Measurements from ENCODE around the gene LMNTD2. TPM values are rescaled to one million over a fixed set of nuclear protein-coding genes. Genes with fewer than 3 reads are reported as not detected.
"Not testable (repeated sequence)": the region's sequence is repeated elsewhere in the genome, so short reads cannot be mapped to it uniquely, and the experiment has no call there.

Gene LMNTD2
- total RNA-seq, 1 donor from 2014 or later, result 0.82 TPM

- DNase-seq, result no peak
Measured at GRCh38 chr11:587546-587945, 27.0 kb upstream of the LMNTD2 start.

- DNase-seq, result no peak
Measured at GRCh38 chr11:586376-587316, 26.1 kb upstream of the LMNTD2 start.

GRCh38 chr11:584287-584686 lies 23.7 kb upstream of the LMNTD2 start:
- DNase-seq, result no peak

DNA sequence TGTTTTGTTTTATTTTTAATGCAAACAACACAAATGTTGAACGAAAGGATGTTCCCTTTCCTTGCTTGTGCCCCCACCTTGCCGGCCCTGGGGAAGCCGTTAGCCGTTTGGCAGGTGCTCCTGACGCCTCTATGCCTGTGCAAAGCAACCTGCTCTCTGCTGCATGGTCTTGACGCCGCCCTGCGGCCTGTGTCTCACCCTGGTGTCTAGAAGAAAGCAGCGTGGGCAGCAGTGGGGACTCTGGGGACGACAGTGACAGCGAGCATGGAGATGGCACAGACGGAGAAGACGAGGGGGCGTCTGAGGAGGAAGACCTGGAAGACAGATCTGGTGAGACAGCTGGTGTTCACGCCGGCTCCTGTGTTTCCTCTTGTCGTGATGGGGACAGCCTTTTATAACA lies 21.2 kb upstream of the LMNTD2 start:
- DNase-seq, result no peak

DNA sequence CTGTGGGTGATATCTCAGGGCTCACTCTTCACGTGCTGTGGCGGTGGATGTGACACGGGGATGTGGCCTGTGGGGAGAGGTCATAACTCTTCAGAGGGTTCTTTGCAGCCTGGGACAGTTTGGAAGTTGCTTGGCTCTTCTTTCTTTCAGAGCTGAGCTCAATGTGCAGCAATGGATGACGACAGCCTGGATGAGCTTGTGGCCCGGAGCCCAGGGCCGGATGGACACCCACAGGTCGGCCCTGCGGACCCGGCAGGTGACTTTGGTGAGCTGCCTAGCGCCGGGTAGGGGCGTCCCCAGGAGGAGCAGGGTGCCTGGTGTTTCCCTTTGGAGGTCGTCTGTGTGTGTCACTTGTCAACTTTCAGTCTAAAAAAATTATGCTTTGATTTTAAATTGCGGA lies 20.8 kb upstream of the LMNTD2 start:
- no peak for DNase-seq

GRCh38 chr11:579830-580601 lies 19.5 kb upstream of the LMNTD2 start:
- no peak for DNase-seq

- DNase-seq, result no peak
Measured at GRCh38 chr11:578276-579035, 17.9 kb upstream of the LMNTD2 start.

DNA sequence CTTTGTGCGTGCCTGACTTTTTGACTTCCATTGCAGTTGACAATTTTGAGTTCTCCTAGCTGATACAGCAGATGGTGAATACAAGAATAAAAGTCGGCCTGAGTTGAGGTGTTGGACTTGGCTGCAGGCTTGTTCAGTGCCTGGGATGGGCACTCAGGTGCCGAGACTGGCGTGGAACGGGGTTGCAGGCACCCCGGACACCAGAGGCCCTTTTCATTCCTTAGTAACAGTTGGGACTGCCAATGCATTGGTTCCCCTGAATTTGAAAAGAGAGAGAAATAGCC lies 17.0 kb upstream of the LMNTD2 start:
- no peak for DNase-seq

DNA sequence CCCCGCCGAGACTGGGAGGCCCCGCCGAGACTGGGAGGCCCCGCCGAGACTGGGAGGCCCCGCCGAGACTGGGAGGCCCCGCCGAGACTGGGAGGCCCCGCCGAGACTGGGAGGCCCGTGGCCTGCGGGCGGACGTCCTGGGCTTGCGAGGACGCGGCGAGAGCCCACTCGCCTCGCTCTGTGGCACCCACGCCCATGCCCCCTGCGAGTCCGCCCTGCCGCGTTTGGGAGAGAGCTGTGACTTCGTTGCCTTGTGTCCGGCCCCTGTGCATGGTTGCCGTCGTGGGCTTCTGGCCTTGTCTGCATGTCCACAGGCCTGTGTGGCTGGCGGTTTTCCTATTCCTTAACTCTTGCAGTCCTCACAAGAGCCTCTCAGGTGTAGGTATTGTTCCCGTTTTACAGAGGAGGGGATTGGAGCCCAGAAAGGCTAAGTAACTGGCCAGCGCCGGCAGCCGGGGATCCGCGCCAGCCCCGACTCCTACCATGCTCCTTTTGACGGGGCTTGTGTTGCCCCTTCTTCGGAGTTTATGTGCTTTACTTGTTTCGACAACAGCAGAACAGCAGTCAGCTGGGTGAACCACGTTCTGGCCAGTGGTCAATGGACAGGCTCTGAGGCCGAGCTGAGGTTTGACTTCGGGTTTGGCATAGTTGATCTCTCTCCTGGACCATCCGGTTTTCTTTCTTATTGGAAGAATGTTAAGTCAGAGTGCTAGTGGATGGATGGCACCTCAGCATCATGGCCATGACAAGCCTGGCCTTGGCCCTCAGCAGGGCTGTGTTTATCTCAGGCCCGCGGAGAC lies 16.5 kb upstream of the LMNTD2 start:
- no peak for DNase-seq

DNA sequence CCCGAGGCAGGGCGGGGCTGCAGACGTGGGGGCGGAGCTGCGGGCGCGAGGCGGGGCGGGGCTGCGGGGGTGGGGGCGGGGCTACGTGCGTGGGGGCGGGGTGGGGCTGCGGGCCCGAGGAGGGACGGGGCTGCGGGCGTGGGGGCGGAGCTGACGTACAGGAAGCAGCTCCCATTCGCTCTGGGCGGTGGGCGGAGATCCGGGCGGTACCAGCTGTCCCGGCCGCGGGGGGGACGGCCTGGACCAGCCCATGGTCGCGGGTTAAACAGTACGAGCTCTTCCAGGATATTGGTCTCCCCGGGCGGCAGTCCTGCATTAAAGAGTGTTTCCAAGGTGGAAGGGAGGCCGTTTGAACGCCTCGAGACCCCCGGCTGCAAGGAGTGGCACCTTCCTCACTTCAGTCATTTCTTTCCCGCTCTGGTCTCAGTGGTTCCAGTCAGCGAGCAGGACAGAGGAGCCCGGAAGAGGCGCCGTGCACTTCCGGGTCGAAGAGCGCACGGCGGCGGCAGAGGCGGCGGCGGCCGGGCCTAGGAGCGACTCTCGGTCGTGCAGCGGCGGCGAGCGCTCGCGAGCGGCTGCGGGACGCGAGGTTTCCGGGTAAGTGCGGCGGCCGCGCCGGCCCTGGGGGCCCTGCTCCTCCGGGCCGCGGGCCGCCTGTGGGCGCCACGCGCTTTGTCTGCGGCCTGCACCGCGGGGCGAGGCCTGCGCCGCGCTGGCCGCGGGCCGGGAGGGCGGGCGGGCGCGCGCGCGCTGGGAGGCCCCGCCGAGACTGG lies 15.6 kb upstream of the LMNTD2 start, which contains the start of gene PHRF1:
TSS of gene PHRF1 (plus strand) at position 475 of the 773 bp plus-strand sequence. CDS start 5,043 bp downstream, outside the sequence.
- DNase-seq, result peak; percentile 98

DNA sequence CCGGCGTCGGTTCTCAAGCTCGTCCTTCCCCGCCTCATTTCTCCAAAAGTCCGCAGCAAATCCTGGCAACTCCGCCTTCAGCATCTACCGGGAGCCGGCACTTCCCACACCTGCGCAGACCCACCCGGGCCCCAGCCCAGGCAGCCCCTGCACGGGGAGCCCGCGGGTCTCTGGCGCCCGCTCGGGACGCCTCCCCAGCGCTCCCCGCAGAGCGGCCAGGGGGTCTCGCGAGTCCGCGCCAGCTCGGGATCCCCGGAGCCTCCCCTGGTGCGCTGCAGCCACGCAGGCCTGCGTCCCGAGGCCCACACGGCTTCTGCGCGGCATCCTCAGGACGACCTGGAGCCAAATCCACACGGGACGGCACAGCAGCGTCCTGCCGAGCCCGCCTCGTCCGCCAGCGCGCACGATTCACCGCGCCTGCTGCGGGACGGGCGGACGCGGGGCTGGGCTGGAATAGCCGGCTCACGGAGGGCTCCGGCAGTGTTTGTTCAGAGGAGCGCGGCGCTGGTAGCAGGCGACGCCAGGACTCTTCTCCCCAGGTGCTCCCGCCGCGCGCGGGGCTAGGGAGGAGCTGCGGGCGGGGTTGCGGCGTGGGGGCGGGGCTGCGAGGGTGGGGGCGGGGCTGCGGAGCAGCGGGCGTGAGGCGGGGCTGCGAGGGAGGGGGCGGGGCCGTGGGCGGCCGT lies 14.9 kb upstream of the LMNTD2 start:
- peak; percentile 40 for DNase-seq

DNA sequence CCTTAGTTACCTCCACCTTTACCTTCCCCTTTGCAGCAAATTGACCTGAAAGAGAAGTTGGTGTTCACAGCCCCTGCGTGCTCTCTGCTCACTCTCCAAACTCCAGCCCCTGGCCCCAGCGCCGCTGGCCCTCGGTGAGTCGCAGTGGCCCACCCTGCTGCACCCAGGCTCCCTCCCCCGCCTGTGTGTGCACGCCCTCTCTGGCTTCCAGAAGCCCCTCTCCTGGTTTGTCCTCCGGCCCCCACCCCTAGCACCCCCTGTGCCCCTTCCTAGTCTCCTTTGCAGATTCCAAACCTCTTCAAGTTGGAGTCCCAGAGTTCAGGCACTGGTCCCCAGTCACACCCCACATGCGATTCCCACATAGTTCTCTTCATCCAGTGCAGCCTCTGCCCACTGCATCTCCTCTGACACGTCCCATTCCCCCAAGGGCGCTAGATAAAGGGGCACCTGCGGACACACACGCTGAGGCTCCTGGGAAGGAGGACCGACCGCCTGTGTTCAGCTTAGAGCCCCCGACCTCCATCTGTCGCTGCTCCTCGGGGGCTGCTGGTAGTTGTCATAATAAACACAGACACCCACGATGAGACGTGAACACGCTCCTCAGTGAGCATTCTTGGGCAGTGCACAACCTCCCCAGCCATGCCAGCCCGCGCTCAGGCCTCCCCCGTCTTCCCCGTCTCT lies 14.2 kb upstream of the LMNTD2 start:
- DNase-seq, result no peak

GRCh38 chr11:574031-574570 lies 13.6 kb upstream of the LMNTD2 start:
- DNase-seq, result not testable (repeated sequence)

DNA sequence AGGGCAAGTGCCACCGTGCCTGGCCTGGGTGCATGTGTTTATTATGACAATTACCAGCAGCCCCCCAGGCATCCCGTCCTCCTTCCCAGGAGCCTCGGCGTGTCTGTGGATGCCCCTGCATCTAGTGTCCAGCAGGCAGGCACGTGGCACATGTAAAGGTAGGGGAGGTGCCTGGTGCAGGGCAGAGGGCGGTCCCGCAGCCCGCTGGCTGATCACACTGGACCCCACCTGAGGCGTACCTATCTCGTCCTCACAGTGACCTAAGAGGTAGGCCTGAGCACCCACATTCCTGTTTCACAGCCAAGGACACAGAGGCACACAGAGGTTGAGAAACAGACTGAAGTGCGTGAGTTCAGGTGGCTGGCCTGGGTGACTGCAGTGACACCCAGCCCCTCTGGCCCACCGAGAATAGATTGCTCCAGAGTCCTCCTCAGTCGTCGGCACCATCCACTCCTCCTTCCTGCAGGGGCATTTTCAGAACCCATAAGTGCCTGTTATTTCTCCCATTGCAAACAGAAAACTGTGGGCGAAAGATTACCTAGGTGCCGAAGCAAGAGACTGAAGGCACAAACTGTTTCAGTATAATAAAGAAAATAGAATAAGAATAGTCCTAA lies 12.7 kb upstream of the LMNTD2 start:
- DNase-seq, result no peak

DNA sequence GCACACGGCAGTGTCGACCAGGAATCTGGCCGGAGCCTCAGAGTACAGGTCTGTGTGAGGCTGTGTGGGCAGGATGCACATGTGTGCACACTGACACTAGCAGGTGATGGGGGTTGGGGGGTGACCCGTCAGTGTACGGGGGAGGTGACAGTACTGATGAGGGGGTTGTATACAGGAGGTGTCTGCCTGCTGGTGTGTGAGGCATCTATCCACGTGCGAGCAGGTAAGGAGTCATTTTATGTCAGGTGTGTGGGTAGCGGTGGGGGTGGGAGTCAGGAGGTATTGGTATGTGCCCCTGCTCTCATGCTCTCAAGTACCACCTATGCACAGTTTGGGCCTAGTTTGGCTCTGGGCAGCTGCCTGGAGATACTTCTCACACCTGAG lies 11.3 kb upstream of the LMNTD2 start:
- DNase-seq, result no peak

DNA sequence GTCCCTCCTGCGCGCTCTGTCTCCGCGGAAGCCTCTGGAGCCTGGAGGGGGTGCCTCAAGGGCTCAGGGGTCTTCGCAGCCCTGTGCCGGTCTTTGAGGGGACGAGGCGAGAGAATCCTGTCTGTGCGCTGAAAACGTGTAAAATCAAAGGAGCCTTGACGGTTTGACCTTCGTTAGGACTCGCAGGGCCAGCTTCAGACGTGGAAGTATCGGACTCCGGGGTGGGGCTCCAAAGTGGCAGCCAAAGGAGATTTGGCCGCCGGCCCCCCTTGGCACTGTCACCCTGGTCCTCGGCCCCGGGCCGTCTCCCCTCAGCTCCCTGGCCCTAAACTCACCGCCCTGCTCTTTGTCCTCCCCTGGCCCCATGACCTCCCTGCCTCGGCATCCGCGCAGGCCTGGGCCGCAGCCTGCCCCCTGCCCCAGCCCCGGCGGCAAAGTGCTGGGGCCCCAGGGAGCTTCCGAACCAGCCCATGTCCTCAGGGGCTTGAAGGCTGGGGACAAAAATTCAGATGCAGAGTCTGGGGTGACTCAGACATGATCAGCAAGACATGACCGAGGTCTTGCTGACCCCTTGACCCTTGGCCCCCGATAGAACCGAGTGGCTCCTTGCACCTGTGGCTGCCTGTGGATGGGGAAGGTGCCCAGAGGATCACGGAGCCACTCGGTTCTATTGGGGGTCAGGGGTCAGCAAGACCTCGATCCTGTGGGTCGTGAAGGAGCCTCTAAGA lies 8.8 kb upstream of the LMNTD2 start:
- DNase-seq, result peak; percentile 22

DNA sequence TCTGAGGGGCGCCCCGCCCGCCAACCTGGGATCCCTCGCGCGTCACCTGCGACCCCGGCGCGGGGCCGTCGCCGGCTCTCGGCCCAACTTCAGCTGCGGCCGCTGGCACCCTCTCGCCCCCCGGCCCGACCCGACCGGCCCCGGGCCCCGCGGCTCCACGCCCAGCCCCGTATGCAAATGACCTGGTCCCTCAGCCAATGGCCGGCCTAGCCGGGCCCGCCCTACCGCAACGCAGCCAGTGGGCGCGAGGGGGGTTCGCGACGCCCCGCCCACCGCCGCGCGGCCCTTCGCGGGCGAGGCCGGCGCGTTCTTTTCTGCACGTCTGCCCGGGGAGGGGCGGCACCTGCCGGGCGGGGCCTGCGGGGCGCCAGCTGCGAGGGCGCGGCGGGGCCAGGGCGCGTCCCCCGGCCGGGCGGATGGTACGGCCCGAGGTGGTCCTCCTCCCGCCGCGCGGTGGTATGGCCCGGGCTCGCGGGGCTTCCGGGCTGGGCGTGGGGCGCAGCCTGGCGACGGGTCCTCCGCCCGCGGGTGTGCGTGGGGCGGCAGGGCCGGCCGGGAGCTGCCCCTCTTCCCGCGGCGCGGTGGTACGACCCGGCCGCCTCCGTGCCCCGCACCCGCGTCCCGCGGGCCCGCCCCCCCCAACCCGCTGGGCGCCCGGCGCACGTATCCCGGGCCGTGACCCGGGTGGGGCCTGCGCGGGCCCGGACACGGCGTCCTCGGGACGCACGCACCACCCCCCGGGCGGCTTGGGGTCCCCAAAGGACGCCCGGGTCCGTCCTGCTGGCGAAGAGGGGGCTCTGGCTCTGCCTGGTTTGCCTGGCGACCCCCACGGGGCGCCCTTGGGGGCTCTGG lies 8.0 kb upstream of the LMNTD2 start:
- peak; percentile 97 for DNase-seq
